K562 (cell line): ENCODE measurements around the gene SLC25A10. TPM values are rescaled to one million over a fixed set of nuclear protein-coding genes. Genes with fewer than 3 reads are reported as not detected.

Experiments used
- ATAC-seq: fragments of 200-7000 bp; cut with Tn5 transposase; 3 replicates; pipeline ENCODE4 v1.9.1; 2020; ENCODE audit warnings: moderate library complexity
- BruUV-seq: library from RNA; stranded (reverse); fragments of 400-500 nt; replicated peaks from 2 replicates; lab custom pipeline; 2021; lab: Mats Ljungman, UMichigan
- CTCF ChIA-PET: fragments of 300-600 bp; formaldehyde crosslinking; extraction: SDS; loops from one replicate; lab custom pipeline; 2021; ENCODE audit warnings: low intra/inter-chr PET ratio; lab: Yijun Ruan, JAX
- POLR2A ChIA-PET: fragments of 300-600, 350-650 bp; sonication (Branson Sonifier 250); formaldehyde crosslinking; extraction: SDS; loops from one replicate; lab custom pipeline; 2021; ENCODE audit warnings: antibody characterized with exemption, inconsistent platforms; lab: Yijun Ruan, JAX
- DNase-seq, 4 experiments: peaks; one replicate each; pipeline versions ENCODE4 v3.0.0 to v3.0.0-alpha.2; 2011 to 2018; ENCODE audit warnings: low spot score in 3 of 4, mixed read lengths in 3 of 4; ENCODE audit errors: extremely low read depth in 1 of 4
- FAIRE-seq: peaks from 2 replicates; lab custom pipeline; 2011; peaks lifted over from hg19 to GRCh38; lab: Jason Lieb, UNC
- H2AFZ ChIP-seq: 2 replicates; pipeline ENCODE4 v1.6.0; 2011; ENCODE audit warnings: low read depth, low read length, control low read depth, inconsistent platforms
- H3K27ac ChIP-seq: fragments of 200-600 bp; 3 replicates; pipeline ENCODE4 v1.8.0; 2011; ENCODE audit warnings: low read depth, mild to moderate bottlenecking, control low read depth, inconsistent platforms, low read length, moderate library complexity, mixed read lengths; ENCODE audit errors: extremely low read depth
- H3K27me3 ChIP-seq, 2 experiments: fragments of 300-600 bp in 1 of 2; 2 replicates in 1 of 2; 3 replicates in 1 of 2; pipeline versions ENCODE4 v1.6.0 to v1.8.0; 2011; ENCODE audit warnings: inconsistent platforms in 2 of 2, low read length in 2 of 2, mild to moderate bottlenecking in 1 of 2, mixed read lengths in 1 of 2, moderate library complexity in 1 of 2; ENCODE audit not compliant: control insufficient read depth in 2 of 2, insufficient read depth in 2 of 2
- H3K36me3 ChIP-seq: fragments of 300-600 bp; 3 replicates; pipeline ENCODE4 v1.8.0; 2011; ENCODE audit warnings: mild to moderate bottlenecking, low read length, inconsistent platforms; ENCODE audit not compliant: control insufficient read depth, insufficient read depth
- H3K4me1 ChIP-seq, 2 experiments: fragments of 200-600 bp in 1 of 2; replicated peaks in 1 of 2; 2 replicates in 1 of 2; 3 replicates in 1 of 2; pipeline versions ENCODE4 v1.5.1 to v1.8.0; 2011; ENCODE audit warnings: inconsistent platforms in 2 of 2, low read length in 2 of 2, mild to moderate bottlenecking in 1 of 2, mixed read lengths in 1 of 2, moderate library complexity in 1 of 2; ENCODE audit not compliant: control insufficient read depth in 2 of 2, insufficient read depth in 2 of 2
- H3K4me2 ChIP-seq: 2 replicates; pipeline ENCODE4 v1.6.1; 2011; ENCODE audit warnings: low read length, control low read depth, inconsistent platforms, mixed read lengths; ENCODE audit not compliant: insufficient read depth
- H3K4me3 ChIP-seq: fragments of 200-600 bp; sonication (generic), shearing (Covaris generic); 2 replicates; pipeline ENCODE4 v1.5.1; 2016; ENCODE audit warnings: control low read depth, inconsistent platforms
- H3K79me2 ChIP-seq: fragments of 200-600 bp; 3 replicates; pipeline ENCODE4 v1.8.0; 2011; ENCODE audit warnings: low read length, inconsistent platforms; ENCODE audit not compliant: control insufficient read depth, insufficient read depth
- H3K9ac ChIP-seq, 2 experiments: 2 replicates each; pipeline versions ENCODE4 v1.6.0 to v1.6.1; 2011; ENCODE audit warnings: low read depth in 2 of 2, low read length in 2 of 2, control low read depth in 1 of 2, inconsistent platforms in 1 of 2, mild to moderate bottlenecking in 1 of 2, mixed read lengths in 1 of 2; ENCODE audit not compliant: insufficient read depth in 1 of 2
- H3K9me1 ChIP-seq: one replicate; pipeline ENCODE4 v1.6.0; 2011; ENCODE audit warnings: inconsistent platforms, mild to moderate bottlenecking, low read length, moderate library complexity; ENCODE audit not compliant: control insufficient read depth, insufficient read depth
- H3K9me3 ChIP-seq: replicated peaks from 2 replicates; pipeline ENCODE4 v1.5.1; 2011; ENCODE audit warnings: low read depth, low read length, inconsistent platforms; ENCODE audit not compliant: control insufficient read depth, insufficient read depth
- H4K20me1 ChIP-seq: replicated peaks from 2 replicates; pipeline ENCODE4 v1.6.1; 2011; ENCODE audit warnings: low read length, inconsistent platforms, mixed read lengths; ENCODE audit not compliant: control insufficient read depth, insufficient read depth
- ATF6 ChIP-seq: sonication (generic); formaldehyde crosslinking; IDR thresholded peaks from 2 replicates; pipeline ENCODE4 v1.4.0; 2020; ENCODE audit warnings: mild to moderate bottlenecking, missing genetic modification reagents
- DACH1 ChIP-seq: fragments of 450-650 bp; IDR thresholded peaks from 2 replicates; pipeline ENCODE4 v1.6.1; 2018; ENCODE audit not compliant: partially characterized antibody
- ELF1 ChIP-seq: fragments of 200-800 bp; sonication (Bioruptor generic); IDR thresholded peaks from 2 replicates; pipeline ENCODE4 v1.6.1; 2016; ENCODE audit warnings: missing genetic modification characterization, missing compliant biosample characterization
- MECOM ChIP-seq: fragments of 250-450 bp; sonication (Bioruptor Pico); IDR thresholded peaks from 2 replicates; pipeline ENCODE4 v1.8.0; 2022; ENCODE audit warnings: inconsistent platforms
- POLR2G ChIP-seq: fragments of 200-400 bp; formaldehyde crosslinking; IDR thresholded peaks from 2 replicates; pipeline ENCODE4 v1.6.1; 2017; ENCODE audit warnings: low read depth, mild to moderate bottlenecking, antibody characterized with exemption, low read length, moderate library complexity
- RBFOX2 ChIP-seq: fragments of 200-400 bp; formaldehyde crosslinking; IDR thresholded peaks from 2 replicates; pipeline ENCODE4 v1.6.1; 2017; ENCODE audit warnings: low read depth, mild to moderate bottlenecking, low read length, moderate library complexity
- TEAD4 ChIP-seq, 2 experiments: sonication (generic) in 1 of 2; formaldehyde crosslinking in 1 of 2; IDR thresholded peaks; 2 replicates each; pipeline versions ENCODE4 v1.6.1 to v1.8.0; 2012 to 2022; ENCODE audit warnings: borderline replicate concordance in 1 of 2, inconsistent platforms in 1 of 2, low read length in 1 of 2, mild to moderate bottlenecking in 1 of 2, missing genetic modification reagents in 1 of 2
- TRIM25 ChIP-seq: fragments of 450-650 bp; IDR thresholded peaks from 2 replicates; pipeline ENCODE4 v1.7.0; 2016; ENCODE audit warnings: borderline replicate concordance
- ZBED1 ChIP-seq: IDR thresholded peaks from 2 replicates; pipeline ENCODE4 v1.6.1; 2014
- ZBTB33 ChIP-seq: sonication (generic); formaldehyde crosslinking; IDR thresholded peaks from 2 replicates; pipeline ENCODE4 v1.8.1; 2023; ENCODE audit warnings: mild to moderate bottlenecking, missing genetic modification reagents
- ZNF583 ChIP-seq: fragments of 250-450 bp; sonication (Bioruptor Pico); IDR thresholded peaks from 2 replicates; pipeline ENCODE4 v1.4.0; 2020
- whole genome bisulfite sequencing: fragments of 100-300 bp; shearing (Covaris generic); methylation state at CpG from one replicate; pipeline ENCODE4 v1.1.6; 2016; ENCODE audit warnings: low coverage, mixed read lengths; ENCODE audit not compliant: insufficient coverage; ENCODE audit errors: missing lambda C conversion rate; 5-methylcytosine and 5-hydroxymethylcytosine counted together
- in situ Hi-C: fragments of 300-500 bp; cut with MboI; formaldehyde crosslinking; loops from 4 replicates; pipeline ENCODE4 v1.15.0; 2018; ENCODE audit warnings: inconsistent platforms, mixed read lengths
- intact Hi-C: fragments of 100-400 bp; cut with micrococcal nuclease; formaldehyde crosslinking; loops from 2 replicates; pipeline ENCODE4 v1.14.2; 2022
- polyA plus RNA-seq, 8 experiments: library from polyadenylated mRNA; depleted of rRNA in 4 of 8; stranded (reverse) in 5 of 8; unstranded in 3 of 8; fragments of >200 nt; fragmentation: Nextera tagmentation in 2 of 8; fragmentation: Illumina TruSeq in 1 of 8; extraction: Ambion mirVana in 2 of 8; extraction: Trizol in 1 of 8; gene quantifications; 2 replicates each; pipeline versions ENCODE4 v1.2.1 to v1.2.3, GENCODE V29; 2011 to 2014; ENCODE audit warnings: inconsistent platforms in 1 of 8, missing spikeins in 1 of 8
- total RNA-seq, 7 experiments: library from RNA; depleted of rRNA in 6 of 7; stranded (reverse); fragments of >200 nt in 6 of 7; fragmentation: Illumina TruSeq in 2 of 7; extraction: Trizol in 2 of 7; gene quantifications; 2 replicates each; pipeline versions ENCODE4 v1.2.1 to v1.2.3, GENCODE V29; 2011 to 2021; ENCODE audit warnings: low replicate concordance in 1 of 7

Gene SLC25A10
- total and polyA plus RNA-seq, 9 of the 15 experiments (the other 6 are each of a cell fraction or from before 2014, with no cell fraction given): 0.10 to 85.6 (median 34.3) TPM

- DNase-seq (no peak), FAIRE-seq (no peak), ATAC-seq (no peak)
- Histone ChIP-seq H3K27me3 (no peaks in the 10 kb centered on the region), H3K9ac (peak overlapping the region in 1 of 2 experiments; percentile 72; a peak in 1 of 4 replicates), H3K36me3 (peaks cover 54% of the 10 kb centered on the region; the same call in 1 of the 3 replicates), H3K9me1 (no peaks in the 10 kb centered on the region), H2AFZ (no peak overlapping the region), H3K4me1 (peaks cover 19 to 77% of the 10 kb centered on the region in 2 experiments), H4K20me1 (no peaks in the 10 kb centered on the region; the same call in 1 of the 2 replicates), H3K4me2 (no peak overlapping the region), H3K79me2 (peaks cover 10% of the 10 kb centered on the region), H3K4me3 (no peak overlapping the region), H3K9me3 (no peaks in the 10 kb centered on the region), H3K27ac (no peak overlapping the region)
- intact Hi-C loops: no loop called here
- CTCF ChIA-PET: no interaction called here
- POLR2A ChIA-PET: interaction anchor here (0.8 to 0.9 kb wide), 2 partner anchors 17 to 167 kb away, joined by 3 to 6 read pairs; partner anchors contain the start of genes FAAP100 and MRPL12
- 90% methylated on average over 29 of the region's 33 CpGs for WGBS
- in situ Hi-C loops: no loop called here
- TF ChIP-seq ZNF583 (CRISPR knock-in tag) (no peak), RBFOX2 (peak; percentile 8; the same call in 1 of the 2 replicates), ATF6 (no peak), ZBTB33 (CRISPR knock-in tag) (peak; percentile 68; the same call in 1 of the 2 replicates), ZBED1 (no peak), ELF1 (tag) (no peak), DACH1 (no peak), MECOM (CRISPR knock-in tag) (no peak), TRIM25 (no peak), TEAD4 (IDR thresholded peaks at IDR 0.05; ENCODE audit: low read length) (no peak), TEAD4 (CRISPR knock-in tag; IDR thresholded peaks at IDR 0.05; ENCODE audit: borderline replicate concordance) (no peak), POLR2G (peak; percentile 12; the same call in 1 of the 2 replicates)
- BruUV-seq: no TSS peak
Observed at GRCh38 chr17:81719410-81720266, 7.6 kb downstream of the SLC25A10 start.
